K562 (cell line): ENCODE results near the gene APOO. TPM values are rescaled to one million over a fixed set of nuclear protein-coding genes. Genes with fewer than 3 reads are reported as not detected.

ENCODE experiments used
- ATAC-seq: fragments of 200-7000 bp; cut with Tn5 transposase; 3 replicates; pipeline ENCODE4 v1.9.1; 2020; ENCODE audit warnings: moderate library complexity
- BruUV-seq: library from RNA; stranded (reverse); fragments of 400-500 nt; replicated peaks from 2 replicates; lab custom pipeline; 2021; lab: Mats Ljungman, UMichigan
- CTCF ChIA-PET: fragments of 300-600 bp; formaldehyde crosslinking; extraction: SDS; loops from one replicate; lab custom pipeline; 2021; ENCODE audit warnings: low intra/inter-chr PET ratio; lab: Yijun Ruan, JAX
- POLR2A ChIA-PET: fragments of 300-600, 350-650 bp; sonication (Branson Sonifier 250); formaldehyde crosslinking; extraction: SDS; loops from one replicate; lab custom pipeline; 2021; ENCODE audit warnings: antibody characterized with exemption, inconsistent platforms; lab: Yijun Ruan, JAX
- DNase-seq, 4 experiments: peaks; one replicate each; pipeline versions ENCODE4 v3.0.0 to v3.0.0-alpha.2; 2011 to 2018; ENCODE audit warnings: low spot score in 3 of 4, mixed read lengths in 3 of 4; ENCODE audit errors: extremely low read depth in 1 of 4
- FAIRE-seq: peaks from 2 replicates; lab custom pipeline; 2011; peaks lifted over from hg19 to GRCh38; lab: Jason Lieb, UNC
- H2AFZ ChIP-seq: 2 replicates; pipeline ENCODE4 v1.6.0; 2011; ENCODE audit warnings: low read depth, low read length, control low read depth, inconsistent platforms
- H3K27ac ChIP-seq: fragments of 200-600 bp; 3 replicates; pipeline ENCODE4 v1.8.0; 2011; ENCODE audit warnings: low read depth, mild to moderate bottlenecking, control low read depth, inconsistent platforms, low read length, moderate library complexity, mixed read lengths; ENCODE audit errors: extremely low read depth
- H3K27me3 ChIP-seq, 2 experiments: fragments of 300-600 bp in 1 of 2; 2 replicates in 1 of 2; 3 replicates in 1 of 2; pipeline versions ENCODE4 v1.6.0 to v1.8.0; 2011; ENCODE audit warnings: inconsistent platforms in 2 of 2, low read length in 2 of 2, mild to moderate bottlenecking in 1 of 2, mixed read lengths in 1 of 2, moderate library complexity in 1 of 2; ENCODE audit not compliant: control insufficient read depth in 2 of 2, insufficient read depth in 2 of 2
- H3K36me3 ChIP-seq: fragments of 300-600 bp; 3 replicates; pipeline ENCODE4 v1.8.0; 2011; ENCODE audit warnings: mild to moderate bottlenecking, low read length, inconsistent platforms; ENCODE audit not compliant: control insufficient read depth, insufficient read depth
- H3K4me1 ChIP-seq, 2 experiments: fragments of 200-600 bp in 1 of 2; replicated peaks in 1 of 2; 2 replicates in 1 of 2; 3 replicates in 1 of 2; pipeline versions ENCODE4 v1.5.1 to v1.8.0; 2011; ENCODE audit warnings: inconsistent platforms in 2 of 2, low read length in 2 of 2, mild to moderate bottlenecking in 1 of 2, mixed read lengths in 1 of 2, moderate library complexity in 1 of 2; ENCODE audit not compliant: control insufficient read depth in 2 of 2, insufficient read depth in 2 of 2
- H3K4me2 ChIP-seq: 2 replicates; pipeline ENCODE4 v1.6.1; 2011; ENCODE audit warnings: low read length, control low read depth, inconsistent platforms, mixed read lengths; ENCODE audit not compliant: insufficient read depth
- H3K4me3 ChIP-seq: fragments of 200-600 bp; sonication (generic), shearing (Covaris generic); 2 replicates; pipeline ENCODE4 v1.5.1; 2016; ENCODE audit warnings: control low read depth, inconsistent platforms
- H3K79me2 ChIP-seq: fragments of 200-600 bp; 3 replicates; pipeline ENCODE4 v1.8.0; 2011; ENCODE audit warnings: low read length, inconsistent platforms; ENCODE audit not compliant: control insufficient read depth, insufficient read depth
- H3K9ac ChIP-seq, 2 experiments: 2 replicates each; pipeline versions ENCODE4 v1.6.0 to v1.6.1; 2011; ENCODE audit warnings: low read depth in 2 of 2, low read length in 2 of 2, control low read depth in 1 of 2, inconsistent platforms in 1 of 2, mild to moderate bottlenecking in 1 of 2, mixed read lengths in 1 of 2; ENCODE audit not compliant: insufficient read depth in 1 of 2
- H3K9me1 ChIP-seq: one replicate; pipeline ENCODE4 v1.6.0; 2011; ENCODE audit warnings: inconsistent platforms, mild to moderate bottlenecking, low read length, moderate library complexity; ENCODE audit not compliant: control insufficient read depth, insufficient read depth
- H3K9me3 ChIP-seq: replicated peaks from 2 replicates; pipeline ENCODE4 v1.5.1; 2011; ENCODE audit warnings: low read depth, low read length, inconsistent platforms; ENCODE audit not compliant: control insufficient read depth, insufficient read depth
- H4K20me1 ChIP-seq: replicated peaks from 2 replicates; pipeline ENCODE4 v1.6.1; 2011; ENCODE audit warnings: low read length, inconsistent platforms, mixed read lengths; ENCODE audit not compliant: control insufficient read depth, insufficient read depth
- POLR2B ChIP-seq: fragments of 450-650 bp; IDR thresholded peaks from 2 replicates; pipeline ENCODE4 v1.6.1; 2018; ENCODE audit warnings: low read depth; ENCODE audit not compliant: partially characterized antibody
- PPARD ChIP-seq: fragments of 250-450 bp; sonication (Bioruptor Pico); IDR thresholded peaks from 2 replicates; pipeline ENCODE4 v1.8.0; 2022; ENCODE audit warnings: inconsistent platforms, mild to moderate bottlenecking, moderate library complexity
- THAP12 ChIP-seq: fragments of 250-450 bp; sonication (Bioruptor Pico); IDR thresholded peaks from 2 replicates; pipeline ENCODE4 v1.9.0; 2021; ENCODE audit warnings: mild to moderate bottlenecking, inconsistent platforms
- XRCC5 ChIP-seq: fragments of 200-400 bp; formaldehyde crosslinking; IDR thresholded peaks from 2 replicates; pipeline ENCODE4 v1.6.1; 2017; ENCODE audit warnings: low read depth, mild to moderate bottlenecking, low read length
- ZBTB2 ChIP-seq: fragments of 450-650 bp; IDR thresholded peaks from 2 replicates; pipeline ENCODE4 v1.6.1; 2016; ENCODE audit warnings: antibody characterized with exemption
- ZZZ3 ChIP-seq: fragments of 450-650 bp; IDR thresholded peaks from 2 replicates; pipeline ENCODE4 v1.6.1; 2016; ENCODE audit warnings: antibody characterized with exemption, mild to moderate bottlenecking, moderate library complexity
- WGBS: fragments of 100-300 bp; shearing (Covaris generic); methylation state at CpG from one replicate; pipeline ENCODE4 v1.1.6; 2016; ENCODE audit warnings: low coverage, mixed read lengths; ENCODE audit not compliant: insufficient coverage; ENCODE audit errors: missing lambda C conversion rate; 5-methylcytosine and 5-hydroxymethylcytosine counted together
- in situ Hi-C: fragments of 300-500 bp; cut with MboI; formaldehyde crosslinking; loops from 4 replicates; pipeline ENCODE4 v1.15.0; 2018; ENCODE audit warnings: inconsistent platforms, mixed read lengths
- intact Hi-C: fragments of 100-400 bp; cut with micrococcal nuclease; formaldehyde crosslinking; loops from 2 replicates; pipeline ENCODE4 v1.14.2; 2022
- polyA plus RNA-seq, 8 experiments: library from polyadenylated mRNA; depleted of rRNA in 4 of 8; stranded (reverse) in 5 of 8; unstranded in 3 of 8; fragments of >200 nt; fragmentation: Nextera tagmentation in 2 of 8; fragmentation: Illumina TruSeq in 1 of 8; extraction: Ambion mirVana in 2 of 8; extraction: Trizol in 1 of 8; gene quantifications; 2 replicates each; pipeline versions ENCODE4 v1.2.1 to v1.2.3, GENCODE V29; 2011 to 2014; ENCODE audit warnings: inconsistent platforms in 1 of 8, missing spikeins in 1 of 8
- total RNA-seq, 7 experiments: library from RNA; depleted of rRNA in 6 of 7; stranded (reverse); fragments of >200 nt in 6 of 7; fragmentation: Illumina TruSeq in 2 of 7; extraction: Trizol in 2 of 7; gene quantifications; 2 replicates each; pipeline versions ENCODE4 v1.2.1 to v1.2.3, GENCODE V29; 2011 to 2021; ENCODE audit warnings: low replicate concordance in 1 of 7

APOO gene
- total and polyA plus RNA-seq, 9 of the 15 experiments (the other 6 are each of a cell fraction or from before 2014, with no cell fraction given) = 37.3 to 76.4 (median 60.8) TPM

- no peak for FAIRE-seq
- no peaks in the 10 kb centered on the region for H3K27me3 ChIP-seq
- CTCF ChIA-PET = no interaction called here
- H3K9me3 ChIP-seq = no peaks in the 10 kb centered on the region
- BruUV-seq = no TSS peak
- TF ChIP-seq POLR2B (no peak), XRCC5 (no peak), THAP12 (CRISPR knock-in tag) (no peak), ZZZ3 (no peak), PPARD (CRISPR knock-in tag) (no peak), ZBTB2 (no peak)
- no peak for ATAC-seq
- H3K4me2 ChIP-seq = no peak overlapping the region
- DNase-seq = no peak
- H3K9ac ChIP-seq = no peak overlapping the region
- 84% methylated on average over 6 of the region's 7 CpGs for WGBS
- no peak overlapping the region for H2AFZ ChIP-seq
- no peaks in the 10 kb centered on the region for H3K79me2 ChIP-seq
- H3K9me1 ChIP-seq = no peaks in the 10 kb centered on the region
- H3K36me3 ChIP-seq = no peaks in the 10 kb centered on the region
- no peaks in the 10 kb centered on the region for H4K20me1 ChIP-seq
- POLR2A ChIA-PET = no interaction called here
- no peak overlapping the region for H3K27ac ChIP-seq
- intact Hi-C loops = no loop called here
- peaks cover 0 to 3% of the 10 kb centered on the region in 2 experiments; a peak in 2 of 5 replicates for H3K4me1 ChIP-seq
- in situ Hi-C loops = no loop called here
- H3K4me3 ChIP-seq = no peak overlapping the region
These were observed 92.4 kb downstream of the APOO start for GRCh38 chrX:23815376-23815775.
